Hepatocyte (in vitro differentiated cells): ENCODE data around the gene APOL1. TPM values are rescaled to one million over a fixed set of nuclear protein-coding genes. Genes with fewer than 3 reads are reported as not detected.
"Not testable (repeated sequence)": the region's sequence is repeated elsewhere in the genome, so short reads cannot be mapped to it uniquely, and the experiment has no call there.

Source experiments
- DNase-seq: peaks from one replicate; pipeline ENCODE4 v3.0.0-alpha.2; 2016; ENCODE audit warnings: low spot score
- H2AFZ ChIP-seq: fragments of 200-600 bp; sonication (generic); 2 replicates; pipeline ENCODE4 v1.6.0; 2016; ENCODE audit warnings: antibody characterized with exemption, mild to moderate bottlenecking
- H3K27ac ChIP-seq: fragments of 200-600 bp; sonication (generic); 2 replicates; pipeline ENCODE4 v1.5.1; 2016; ENCODE audit warnings: mild to moderate bottlenecking
- H3K27me3 ChIP-seq: fragments of 200-600 bp; sonication (generic); 2 replicates; pipeline ENCODE4 v1.6.1; 2016
- H3K36me3 ChIP-seq: fragments of 200-600 bp; sonication (generic); replicated peaks from 2 replicates; pipeline ENCODE4 v1.5.1; 2016; ENCODE audit warnings: low read depth; ENCODE audit not compliant: insufficient read depth
- H3K4me1 ChIP-seq: fragments of 200-600 bp; sonication (generic); 2 replicates; pipeline ENCODE4 v1.5.1; 2016; ENCODE audit warnings: mild to moderate bottlenecking, moderate library complexity; ENCODE audit not compliant: insufficient read depth
- H3K4me2 ChIP-seq: fragments of 200-600 bp; sonication (generic); 2 replicates; pipeline ENCODE4 v1.6.0; 2016
- H3K4me3 ChIP-seq: fragments of 200-600 bp; sonication (generic); 2 replicates; pipeline ENCODE4 v1.5.1; 2016; ENCODE audit warnings: mild to moderate bottlenecking
- H3K79me2 ChIP-seq: fragments of 200-600 bp; sonication (generic); 2 replicates; pipeline ENCODE4 v1.6.0; 2017; ENCODE audit warnings: mild to moderate bottlenecking
- H3K9me2 ChIP-seq: fragments of 200-600 bp; sonication (generic); replicated peaks from 2 replicates; pipeline ENCODE4 v1.6.0; 2017; ENCODE audit warnings: mild to moderate bottlenecking; ENCODE audit not compliant: insufficient read depth
- H3K9me3 ChIP-seq: fragments of 200-600 bp; sonication (generic); 2 replicates; pipeline ENCODE4 v1.5.1; 2016; ENCODE audit warnings: low read depth, mild to moderate bottlenecking
- H4K20me1 ChIP-seq: fragments of 200-600 bp; sonication (generic); 2 replicates; pipeline ENCODE4 v1.6.0; 2016; ENCODE audit warnings: mild to moderate bottlenecking; ENCODE audit not compliant: insufficient read depth, poor library complexity, severe bottlenecking
- EZH2 ChIP-seq: fragments of 200-600 bp; sonication (generic); IDR thresholded peaks from 2 replicates; pipeline ENCODE4 v1.6.1; 2016; ENCODE audit warnings: antibody characterized with exemption, mild to moderate bottlenecking, borderline replicate concordance
- EZH2phosphoT487 ChIP-seq: fragments of 200-600 bp; sonication (generic); IDR thresholded peaks from one replicate; pipeline ENCODE4 v1.6.1; 2018; ENCODE audit warnings: antibody characterized with exemption, mild to moderate bottlenecking, low read depth, moderate library complexity; ENCODE audit not compliant: unreplicated experiment, severe bottlenecking
- WGBS: methylation state at CpG from one replicate; pipeline ENCODE4 v1.1.6; 2016; ENCODE audit warnings: low lambda C conversion rate; ENCODE audit errors: missing lambda C conversion rate; 5-methylcytosine and 5-hydroxymethylcytosine counted together
- polyA plus RNA-seq: library from polyadenylated mRNA; unstranded; fragments of >200 nt; fragmentation: Nextera tagmentation; extraction: Ambion mirVana; gene quantifications from 2 replicates; pipeline ENCODE4 v1.2.1, GENCODE V29; 2016
- total RNA-seq: library from RNA; depleted of rRNA; stranded (reverse); fragments of >200 nt; gene quantifications from 2 replicates; pipeline ENCODE4 v1.2.3, GENCODE V29; 2014
- TF ChIP-seq, protein P1 (sequence below): fragments of 200-600 bp; sonication (generic); IDR thresholded peaks from 2 replicates; pipeline ENCODE4 v1.5.1; 2016; ENCODE audit warnings: antibody characterized with exemption, mild to moderate bottlenecking; ENCODE audit not compliant: poor library complexity

Gene APOL1
- total and polyA plus RNA-seq, 2 experiments from 2014 or later = 6.4 to 7.3 TPM

DNA sequence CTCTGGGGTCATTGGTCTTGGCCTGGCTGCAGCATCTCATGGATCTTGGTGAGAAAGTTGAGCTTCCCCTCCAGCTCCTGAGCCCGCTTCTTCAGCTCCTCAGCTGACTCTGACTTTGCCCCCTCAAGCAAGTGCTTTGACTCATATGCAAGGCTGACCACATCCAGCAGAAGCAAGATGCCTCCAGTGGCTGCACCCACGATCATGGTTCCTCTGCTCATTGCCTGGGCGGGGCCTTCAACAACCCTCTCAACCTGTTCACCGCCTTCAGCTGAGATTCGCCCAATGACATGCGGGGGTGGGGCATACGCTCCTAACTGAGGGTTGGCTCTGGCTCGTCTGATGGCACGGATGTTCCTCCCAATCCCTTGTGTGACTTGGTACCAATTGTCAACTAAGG is 25.5 kb upstream of the APOL1 start:
- H3K9me3 ChIP-seq = no peaks in the 10 kb centered on the region
- H3K27ac ChIP-seq = no peak overlapping the region
- DNase-seq = no peak
- no peaks in the 10 kb centered on the region for H3K27me3 ChIP-seq
- H3K4me3 ChIP-seq = no peak overlapping the region
- H2AFZ ChIP-seq = no peak overlapping the region
- no peaks in the 10 kb centered on the region for H3K4me1 ChIP-seq
- no peaks in the 10 kb centered on the region for H3K36me3 ChIP-seq
- 93% methylated on average over 9 of the region's 9 CpGs for WGBS
- no peaks in the 10 kb centered on the region for H3K9me2 ChIP-seq
- no peaks in the 10 kb centered on the region for H3K79me2 ChIP-seq
- no peak for TF ChIP-seq EZH2
- TF ChIP-seq, protein P1, sequence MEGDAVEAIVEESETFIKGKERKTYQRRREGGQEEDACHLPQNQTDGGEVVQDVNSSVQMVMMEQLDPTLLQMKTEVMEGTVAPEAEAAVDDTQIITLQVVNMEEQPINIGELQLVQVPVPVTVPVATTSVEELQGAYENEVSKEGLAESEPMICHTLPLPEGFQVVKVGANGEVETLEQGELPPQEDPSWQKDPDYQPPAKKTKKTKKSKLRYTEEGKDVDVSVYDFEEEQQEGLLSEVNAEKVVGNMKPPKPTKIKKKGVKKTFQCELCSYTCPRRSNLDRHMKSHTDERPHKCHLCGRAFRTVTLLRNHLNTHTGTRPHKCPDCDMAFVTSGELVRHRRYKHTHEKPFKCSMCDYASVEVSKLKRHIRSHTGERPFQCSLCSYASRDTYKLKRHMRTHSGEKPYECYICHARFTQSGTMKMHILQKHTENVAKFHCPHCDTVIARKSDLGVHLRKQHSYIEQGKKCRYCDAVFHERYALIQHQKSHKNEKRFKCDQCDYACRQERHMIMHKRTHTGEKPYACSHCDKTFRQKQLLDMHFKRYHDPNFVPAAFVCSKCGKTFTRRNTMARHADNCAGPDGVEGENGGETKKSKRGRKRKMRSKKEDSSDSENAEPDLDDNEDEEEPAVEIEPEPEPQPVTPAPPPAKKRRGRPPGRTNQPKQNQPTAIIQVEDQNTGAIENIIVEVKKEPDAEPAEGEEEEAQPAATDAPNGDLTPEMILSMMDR = no peak
- no peak for TF ChIP-seq EZH2phosphoT487
- no peaks in the 10 kb centered on the region for H4K20me1 ChIP-seq
- no peak overlapping the region for H3K4me2 ChIP-seq

DNA sequence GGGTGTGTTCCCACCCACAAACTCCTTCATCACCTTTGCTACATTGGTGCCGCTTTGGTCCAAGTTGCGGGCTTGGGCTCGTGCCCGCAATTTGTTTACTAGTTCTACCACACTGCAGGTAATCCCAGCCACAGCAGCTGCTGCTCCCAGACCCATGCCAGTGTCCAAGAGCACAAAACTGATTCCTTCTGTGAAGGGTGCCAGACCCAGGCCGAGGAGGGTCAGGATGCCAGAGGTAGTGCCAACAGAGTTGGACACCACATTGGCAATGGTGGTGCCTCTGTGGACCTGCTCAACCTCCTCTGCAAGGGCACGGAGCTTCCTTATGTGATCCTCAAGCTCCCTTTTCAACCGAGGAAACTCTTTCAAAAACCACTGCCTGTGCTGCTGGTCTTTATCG is 25.1 kb upstream of the APOL1 start:
- Histone ChIP-seq H3K4me1 (no peaks in the 10 kb centered on the region), H3K27me3 (no peaks in the 10 kb centered on the region), H3K9me2 (no peaks in the 10 kb centered on the region), H2AFZ (no peak overlapping the region), H3K36me3 (no peaks in the 10 kb centered on the region), H3K9me3 (no peaks in the 10 kb centered on the region), H3K27ac (no peak overlapping the region), H3K4me3 (no peak overlapping the region), H3K79me2 (no peaks in the 10 kb centered on the region), H4K20me1 (no peaks in the 10 kb centered on the region), H3K4me2 (no peak overlapping the region)
- TF ChIP-seq EZH2 (no peak), EZH2phosphoT487 (no peak)
- TF ChIP-seq, protein P1 = no peak
- WGBS = 84% methylated on average over 8 of the region's 8 CpGs
- DNase-seq = no peak

DNA sequence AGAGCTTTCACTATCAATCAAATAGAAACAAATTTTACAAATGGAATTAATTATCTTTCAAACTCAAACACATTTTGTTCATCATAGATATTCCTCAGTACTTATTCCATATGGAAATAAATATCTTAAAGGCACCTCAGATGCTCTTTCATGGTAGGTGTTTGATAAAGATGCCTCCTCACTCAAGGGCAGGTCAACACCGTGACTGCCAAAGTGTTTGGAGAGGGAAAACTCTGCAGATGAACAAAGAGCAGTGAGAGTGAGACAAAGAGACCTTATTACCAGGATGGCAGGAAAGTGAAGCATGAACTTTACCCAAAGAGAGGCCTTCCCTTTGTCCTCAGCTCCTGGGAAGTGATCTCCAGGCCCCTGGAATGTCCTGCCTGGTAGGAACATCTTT is 24.6 kb upstream of the APOL1 start:
- not testable (repeated sequence) for DNase-seq, H3K36me3 ChIP-seq, H4K20me1 ChIP-seq, H3K9me2 ChIP-seq, H3K79me2 ChIP-seq, H3K27ac ChIP-seq, H3K9me3 ChIP-seq, H2AFZ ChIP-seq, H3K4me3 ChIP-seq, H3K4me1 ChIP-seq, H3K27me3 ChIP-seq, H3K4me2 ChIP-seq
- 90% methylated on average over 1 of the region's 1 CpG for WGBS

DNA sequence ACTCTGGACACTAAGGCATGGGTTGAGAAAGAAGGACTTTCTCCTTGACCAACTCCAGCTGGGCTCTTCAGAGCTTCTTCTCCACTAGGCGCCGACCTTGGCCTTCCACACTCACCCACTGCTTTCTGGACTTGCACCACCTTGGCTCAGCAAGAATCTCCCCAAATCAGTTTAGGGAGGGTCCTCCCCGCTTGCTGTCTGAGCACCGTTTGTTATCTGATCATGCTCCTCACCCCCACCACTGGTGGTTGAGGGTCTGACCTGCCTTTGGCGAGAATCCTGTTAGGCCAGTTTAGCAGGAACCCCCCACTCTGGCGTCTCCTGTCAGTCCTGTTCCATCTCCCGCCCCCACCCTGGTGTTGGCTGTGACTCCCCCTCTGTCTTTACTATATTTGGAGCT is 24.0 kb upstream of the APOL1 start:
- Histone ChIP-seq H3K4me1 (no peaks in the 10 kb centered on the region), H3K4me2 (no peak overlapping the region), H3K79me2 (no peaks in the 10 kb centered on the region), H3K27ac (no peak overlapping the region), H3K9me3 (no peaks in the 10 kb centered on the region), H3K36me3 (no peaks in the 10 kb centered on the region), H2AFZ (no peak overlapping the region), H3K27me3 (no peaks in the 10 kb centered on the region), H3K9me2 (no peaks in the 10 kb centered on the region), H4K20me1 (no peaks in the 10 kb centered on the region), H3K4me3 (no peak overlapping the region)
- TF ChIP-seq EZH2 = no peak
- TF ChIP-seq EZH2phosphoT487 = no peak
- TF ChIP-seq, protein P1 = no peak
- 68% methylated on average over 7 of the region's 7 CpGs for WGBS
- no peak for DNase-seq

DNA sequence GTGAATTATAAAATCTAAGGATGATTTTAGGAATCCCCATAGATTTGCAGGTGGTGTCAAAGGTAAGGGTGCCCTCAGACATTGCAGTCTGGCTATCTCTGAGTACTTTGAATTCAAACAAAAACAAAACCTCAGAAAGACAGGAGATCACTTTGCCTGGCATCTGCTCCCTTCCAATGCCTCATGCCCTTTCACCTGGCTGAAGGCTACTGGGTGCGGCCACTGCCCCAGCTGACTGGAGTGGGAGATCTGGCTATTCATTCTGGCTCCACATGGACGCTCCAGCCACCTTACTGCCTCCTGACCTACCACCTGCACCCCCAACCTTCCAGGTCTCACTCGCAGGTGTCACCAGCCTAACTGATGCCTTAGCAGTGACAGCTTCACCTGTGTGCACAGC is 23.3 kb upstream of the APOL1 start:
- not testable (repeated sequence) for DNase-seq, H3K4me2 ChIP-seq, H2AFZ ChIP-seq, H3K79me2 ChIP-seq, H4K20me1 ChIP-seq, H3K4me3 ChIP-seq, H3K36me3 ChIP-seq, H3K4me1 ChIP-seq, H3K9me3 ChIP-seq, H3K27ac ChIP-seq, H3K27me3 ChIP-seq, H3K9me2 ChIP-seq
- 77% methylated on average over 3 of the region's 3 CpGs for WGBS

DNA sequence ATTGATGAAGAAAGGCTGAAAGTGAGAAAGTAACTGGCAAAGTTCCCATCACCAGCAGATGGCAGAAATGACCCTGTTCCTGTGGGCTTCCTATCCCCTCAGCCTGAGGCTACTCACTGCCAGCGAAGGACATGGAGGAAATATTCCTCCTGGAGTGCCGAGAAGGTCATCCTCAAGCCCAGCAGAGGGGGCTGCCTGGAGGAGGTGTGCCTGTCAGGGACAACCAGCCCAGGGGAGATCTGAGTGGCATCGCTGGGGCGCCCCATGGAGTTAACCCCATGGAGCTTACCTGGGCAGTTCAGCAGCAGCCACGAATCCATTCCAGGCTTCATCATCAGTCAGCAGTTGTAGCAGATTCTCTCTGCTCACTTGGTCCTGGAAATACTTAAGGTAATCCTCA is 21.9 kb upstream of the APOL1 start:
- not testable (repeated sequence) for H3K9me2 ChIP-seq, H3K4me3 ChIP-seq, H3K9me3 ChIP-seq, H4K20me1 ChIP-seq, H3K4me1 ChIP-seq, H3K27me3 ChIP-seq, H3K27ac ChIP-seq, H3K36me3 ChIP-seq, H3K4me2 ChIP-seq, H2AFZ ChIP-seq, DNase-seq
- H3K79me2 ChIP-seq = peaks cover 11% of the 10 kb centered on the region
- WGBS = 74% methylated on average over 5 of the region's 5 CpGs
